RKO (cell line): ENCODE data around the gene PAPOLB.

ENCODE experiments used
- DNase-seq: peaks from one replicate; pipeline ENCODE4 v3.0.0-alpha.2; 2016; ENCODE audit warnings: low spot score

The PAPOLB gene

GRCh38 chr7:4824120-4824775 lies 37.6 kb downstream of the PAPOLB start:
- DNase-seq = no peak

- no peak for DNase-seq
These were observed 38.2 kb downstream of the PAPOLB start for GRCh38 chr7:4823441-4824119.

GRCh38 chr7:4822677-4823076 lies 39.2 kb downstream of the PAPOLB start:
- DNase-seq = no peak

- no peak for DNase-seq
These were observed 40.8 kb downstream of the PAPOLB start for GRCh38 chr7:4820967-4821471.

GRCh38 chr7:4820405-4820966 lies 41.3 kb downstream of the PAPOLB start:
- no peak for DNase-seq

- DNase-seq = no peak
These were observed 42.0 kb downstream of the PAPOLB start for GRCh38 chr7:4819560-4820404.

- no peak for DNase-seq
These were observed 43.6 kb downstream of the PAPOLB start for GRCh38 chr7:4818000-4818794.

- no peak for DNase-seq
These were observed 44.5 kb downstream of the PAPOLB start for GRCh38 chr7:4817178-4817901.

GRCh38 chr7:4816419-4817080 lies 45.3 kb downstream of the PAPOLB start:
- DNase-seq = no peak

- no peak for DNase-seq
These were observed 46.0 kb downstream of the PAPOLB start for GRCh38 chr7:4815609-4816418.

GRCh38 chr7:4815121-4815520 lies 46.7 kb downstream of the PAPOLB start:
- DNase-seq = no peak

GRCh38 chr7:4814433-4814832 lies 47.4 kb downstream of the PAPOLB start:
- no peak for DNase-seq

GRCh38 chr7:4809666-4810065 lies 52.2 kb downstream of the PAPOLB start:
- DNase-seq = no peak

- no peak for DNase-seq
These were observed 52.7 kb downstream of the PAPOLB start for GRCh38 chr7:4809091-4809591.

- DNase-seq = no peak
These were observed 53.3 kb downstream of the PAPOLB start for GRCh38 chr7:4808565-4808964.

- no peak for DNase-seq
These were observed 53.8 kb downstream of the PAPOLB start for GRCh38 chr7:4808026-4808425.
